ENCODE data around the gene CHIC2.

CHIC2 gene

GRCh38 chr4:54005475-54005874 is 58.9 kb downstream of the CHIC2 start:
- in situ Hi-C loops (cut with HindIII; ENCODE audit: low pct_unique_long_range_greater_than_20kb, low sequenced_read_pairs): no loop called here
- no peak for TF ChIP-seq JUND (IDR thresholded peaks at IDR 0.05; ENCODE audit: low read depth)
- no peak for DNase-seq (ENCODE audit: low read depth in 1 of 2, low spot score in 1 of 2)

- in situ Hi-C loops (cut with HindIII; ENCODE audit: low pct_unique_long_range_greater_than_20kb, low sequenced_read_pairs): no loop called here
- TF ChIP-seq JUND (IDR thresholded peaks at IDR 0.05; ENCODE audit: low read depth): no peak
- DNase-seq (ENCODE audit: low read depth in 1 of 2, low spot score in 1 of 2): no peak
These were observed 59.9 kb downstream of the CHIC2 start for GRCh38 chr4:54004463-54004862.

GRCh38 chr4:54001668-54002365 is 62.6 kb downstream of the CHIC2 start:
- no peak for DNase-seq (ENCODE audit: low read depth in 1 of 2, low spot score in 1 of 2)
- in situ Hi-C loops (cut with HindIII; ENCODE audit: low pct_unique_long_range_greater_than_20kb, low sequenced_read_pairs): no loop called here
- no peak for TF ChIP-seq JUND (IDR thresholded peaks at IDR 0.05; ENCODE audit: low read depth)

- in situ Hi-C loops (cut with HindIII; ENCODE audit: low pct_unique_long_range_greater_than_20kb, low sequenced_read_pairs): no loop called here
- TF ChIP-seq JUND (IDR thresholded peaks at IDR 0.05; ENCODE audit: low read depth): no peak
- peak in 1 of 2 experiments; percentile 31 for DNase-seq (ENCODE audit: low read depth in 1 of 2, low spot score in 1 of 2)
These were observed 66.5 kb downstream of the CHIC2 start for GRCh38 chr4:53997898-53998297.

GRCh38 chr4:53994382-53995102 is 69.9 kb downstream of the CHIC2 start:
- no peak for DNase-seq (ENCODE audit: low read depth in 1 of 2, low spot score in 1 of 2)

GRCh38 chr4:53992785-53993184 is 71.6 kb downstream of the CHIC2 start:
- in situ Hi-C loops (cut with HindIII; ENCODE audit: low pct_unique_long_range_greater_than_20kb, low sequenced_read_pairs): no loop called here
- no peak for TF ChIP-seq JUND (IDR thresholded peaks at IDR 0.05; ENCODE audit: low read depth)
- DNase-seq (ENCODE audit: low read depth in 1 of 2, low spot score in 1 of 2): no peak

More at GRCh38 chr4:53994382-53995102, 69.9 kb downstream of the CHIC2 start:
- TF ChIP-seq JUND (IDR thresholded peaks at IDR 0.05; ENCODE audit: low read depth): no peak
- in situ Hi-C loops (cut with HindIII; ENCODE audit: low pct_unique_long_range_greater_than_20kb, low sequenced_read_pairs): no loop called here

- in situ Hi-C loops (cut with HindIII; ENCODE audit: low pct_unique_long_range_greater_than_20kb, low sequenced_read_pairs): no loop called here
- no peak for DNase-seq (ENCODE audit: low read depth in 1 of 2, low spot score in 1 of 2)
- TF ChIP-seq JUND (IDR thresholded peaks at IDR 0.05; ENCODE audit: low read depth): no peak
These were observed 72.6 kb downstream of the CHIC2 start for GRCh38 chr4:53991821-53992220.

- in situ Hi-C loops (cut with HindIII; ENCODE audit: low pct_unique_long_range_greater_than_20kb, low sequenced_read_pairs): no loop called here
- no peak for TF ChIP-seq JUND (IDR thresholded peaks at IDR 0.05; ENCODE audit: low read depth)
- DNase-seq (ENCODE audit: low read depth in 1 of 2, low spot score in 1 of 2): no peak
These were observed 73.8 kb downstream of the CHIC2 start for GRCh38 chr4:53990641-53991040.

- in situ Hi-C loops (cut with HindIII; ENCODE audit: low pct_unique_long_range_greater_than_20kb, low sequenced_read_pairs): no loop called here
- no peak for TF ChIP-seq JUND (IDR thresholded peaks at IDR 0.05; ENCODE audit: low read depth)
- no peak for DNase-seq (ENCODE audit: low read depth in 1 of 2, low spot score in 1 of 2)
These were observed 76.6 kb downstream of the CHIC2 start for GRCh38 chr4:53987761-53988171.

- TF ChIP-seq JUND (IDR thresholded peaks at IDR 0.05; ENCODE audit: low read depth): no peak
- no peak for DNase-seq (ENCODE audit: low read depth in 1 of 2, low spot score in 1 of 2)
- in situ Hi-C loops (cut with HindIII; ENCODE audit: low pct_unique_long_range_greater_than_20kb, low sequenced_read_pairs): no loop called here
These were observed 78.3 kb downstream of the CHIC2 start for GRCh38 chr4:53986062-53986461.

- in situ Hi-C loops (cut with HindIII; ENCODE audit: low pct_unique_long_range_greater_than_20kb, low sequenced_read_pairs): no loop called here
- no peak for DNase-seq (ENCODE audit: low read depth in 1 of 2, low spot score in 1 of 2)
- no peak for TF ChIP-seq JUND (IDR thresholded peaks at IDR 0.05; ENCODE audit: low read depth)
These were observed 82.8 kb downstream of the CHIC2 start for GRCh38 chr4:53981567-53981966.

- TF ChIP-seq JUND (IDR thresholded peaks at IDR 0.05; ENCODE audit: low read depth): no peak
- DNase-seq (ENCODE audit: low read depth in 1 of 2, low spot score in 1 of 2): no peak
- in situ Hi-C loops (cut with HindIII; ENCODE audit: low pct_unique_long_range_greater_than_20kb, low sequenced_read_pairs): no loop called here
These were observed 83.3 kb downstream of the CHIC2 start for GRCh38 chr4:53981066-53981465.

GRCh38 chr4:53974561-53974960 is 89.8 kb downstream of the CHIC2 start:
- no peak for TF ChIP-seq JUND (IDR thresholded peaks at IDR 0.05; ENCODE audit: low read depth)
- in situ Hi-C loops (cut with HindIII; ENCODE audit: low pct_unique_long_range_greater_than_20kb, low sequenced_read_pairs): no loop called here
- no peak for DNase-seq (ENCODE audit: low read depth in 1 of 2, low spot score in 1 of 2)
